Testis (tissue), 2 donors: Measurements from ENCODE around the gene PARP9.

ENCODE experiments used
- POLR2A ChIP-seq: fragments of 450-650 bp; IDR thresholded peaks from one replicate; pipeline ENCODE4 v1.6.1; 2017; ENCODE audit warnings: antibody characterized with exemption, mild to moderate bottlenecking, moderate library complexity
- TF ChIP-seq, protein P1 (sequence below), 3 experiments: fragments of 450-650 bp in 2 of 3; fragments of 200-600 bp in 1 of 3; sonication (generic) in 1 of 3; IDR thresholded peaks; one replicate each; pipeline ENCODE4 v1.5.1; 2016 to 2019; ENCODE audit warnings: antibody characterized with exemption in 3 of 3, mild to moderate bottlenecking in 2 of 3, moderate library complexity in 1 of 3

DNA sequence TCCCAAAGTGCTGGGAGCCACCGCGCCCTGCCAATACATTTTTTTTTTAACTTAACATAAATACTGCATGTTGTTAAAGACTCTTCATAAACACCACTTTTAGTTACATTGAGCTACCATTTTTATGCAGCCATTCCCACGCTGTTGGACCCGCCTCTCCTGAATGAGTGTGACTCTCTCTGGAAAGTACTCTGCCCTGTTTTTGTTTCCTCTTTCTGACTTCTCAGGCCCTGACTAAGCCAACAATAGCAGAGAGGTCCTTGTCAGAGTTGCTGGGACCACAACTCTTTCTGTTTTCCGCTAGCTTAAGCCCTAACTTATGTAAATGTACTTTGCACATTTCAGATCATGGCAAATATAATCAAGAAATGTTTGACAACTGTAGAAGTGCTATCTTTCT, 48.6 kb upstream of the PARP9 start:
- TF ChIP-seq, protein P1, sequence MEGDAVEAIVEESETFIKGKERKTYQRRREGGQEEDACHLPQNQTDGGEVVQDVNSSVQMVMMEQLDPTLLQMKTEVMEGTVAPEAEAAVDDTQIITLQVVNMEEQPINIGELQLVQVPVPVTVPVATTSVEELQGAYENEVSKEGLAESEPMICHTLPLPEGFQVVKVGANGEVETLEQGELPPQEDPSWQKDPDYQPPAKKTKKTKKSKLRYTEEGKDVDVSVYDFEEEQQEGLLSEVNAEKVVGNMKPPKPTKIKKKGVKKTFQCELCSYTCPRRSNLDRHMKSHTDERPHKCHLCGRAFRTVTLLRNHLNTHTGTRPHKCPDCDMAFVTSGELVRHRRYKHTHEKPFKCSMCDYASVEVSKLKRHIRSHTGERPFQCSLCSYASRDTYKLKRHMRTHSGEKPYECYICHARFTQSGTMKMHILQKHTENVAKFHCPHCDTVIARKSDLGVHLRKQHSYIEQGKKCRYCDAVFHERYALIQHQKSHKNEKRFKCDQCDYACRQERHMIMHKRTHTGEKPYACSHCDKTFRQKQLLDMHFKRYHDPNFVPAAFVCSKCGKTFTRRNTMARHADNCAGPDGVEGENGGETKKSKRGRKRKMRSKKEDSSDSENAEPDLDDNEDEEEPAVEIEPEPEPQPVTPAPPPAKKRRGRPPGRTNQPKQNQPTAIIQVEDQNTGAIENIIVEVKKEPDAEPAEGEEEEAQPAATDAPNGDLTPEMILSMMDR (IDR thresholded peaks at IDR 0.05), result no peak
- TF ChIP-seq POLR2A, result no peak
